ACHN (cell line): ENCODE measurements around the gene ADNP.

Experiments
- DNase-seq: peaks from one replicate; pipeline ENCODE4 v3.0.0-alpha.2; 2015
- in situ Hi-C: cut with HindIII; loops from 2 replicates; pipeline ENCODE4 v1.10.0; 2017; ENCODE audit warnings: low sequenced_read_pairs, low pct_ligation_motif_present, low pct_unique_long_range_greater_than_20kb

Gene ADNP

DNA sequence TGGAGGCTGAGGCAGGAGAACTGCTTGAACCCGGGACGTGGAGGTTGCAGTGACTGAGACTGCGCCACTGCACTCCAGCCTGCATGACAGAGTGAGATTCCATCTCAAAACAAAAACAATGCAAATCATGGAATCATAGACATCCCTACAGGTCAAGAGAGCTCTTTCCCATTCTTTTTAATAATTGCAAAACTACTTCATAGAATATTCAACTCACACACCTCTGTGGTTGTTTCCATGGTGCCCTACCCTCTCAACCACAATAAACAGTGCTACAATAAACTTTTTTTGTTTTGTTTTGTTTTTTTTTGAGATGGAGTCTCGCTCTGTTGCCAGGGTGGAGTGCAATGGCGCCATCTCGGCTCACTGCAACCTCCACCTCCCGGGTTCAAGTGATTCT lies 11.8 kb upstream of the ADNP start:
- in situ Hi-C loops = no loop called here

GRCh38 chr20:50933589-50933988 lies 2.4 kb upstream of the ADNP start:
- in situ Hi-C loops = no loop called here
- DNase-seq = no peak

More for the DNA sequence above, 11.8 kb upstream of the ADNP start:
- no peak for DNase-seq

DNA sequence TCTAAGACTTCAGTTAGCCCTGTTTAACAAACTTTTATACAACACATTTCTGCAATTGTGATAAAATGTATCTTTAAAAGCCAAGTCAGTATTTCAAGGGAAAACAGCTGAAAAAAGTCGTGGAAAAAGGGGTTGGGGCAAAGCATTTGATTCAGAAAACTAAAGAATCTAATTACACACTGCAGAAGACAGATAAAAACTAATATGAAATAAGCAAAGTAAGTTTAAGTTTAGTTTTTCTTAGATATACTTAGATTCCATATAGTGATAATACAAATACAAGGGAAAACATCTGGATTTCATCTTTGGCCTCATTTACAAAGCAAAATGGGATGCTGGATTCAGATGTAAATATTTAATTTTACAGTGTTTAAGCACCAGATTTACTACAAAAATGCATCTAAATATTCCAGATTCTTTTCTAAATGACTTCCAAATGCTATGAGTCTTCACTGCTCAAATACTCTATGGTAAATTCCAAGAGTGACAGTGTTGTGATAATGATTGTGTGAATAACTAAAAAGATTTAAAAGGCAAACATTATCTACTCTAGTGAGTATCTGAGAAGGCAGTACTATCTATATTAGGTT lies 1.5 kb upstream of the ADNP start:
- in situ Hi-C loops = no loop called here

DNA sequence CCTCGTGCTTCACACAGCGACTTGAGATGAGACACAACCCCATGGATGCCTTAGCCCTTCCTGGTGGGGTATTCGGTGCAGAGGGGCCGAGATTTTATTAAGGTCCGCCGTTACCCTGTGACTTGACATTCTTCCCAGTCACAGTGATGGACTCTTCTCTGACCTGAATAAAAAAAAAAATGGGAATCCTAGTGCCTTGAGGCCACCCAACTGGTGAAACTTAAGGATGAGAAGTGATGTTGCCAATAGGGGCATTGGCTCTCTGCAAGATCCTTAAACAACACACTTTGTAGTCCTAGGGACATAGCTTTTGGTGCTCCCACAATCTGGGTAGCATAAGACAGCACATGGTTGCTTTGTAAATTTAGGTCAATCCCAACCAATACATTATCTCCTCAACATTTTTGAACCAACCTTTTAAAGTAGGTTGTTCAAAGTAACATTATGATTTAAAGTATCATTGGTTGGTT lies 814 bp upstream of the ADNP start:
- DNase-seq = no peak

More for the DNA sequence above, 1.5 kb upstream of the ADNP start:
- no peak for DNase-seq

GRCh38 chr20:50930976-50931305 lies 296 bp downstream of the ADNP start:
- in situ Hi-C loops = no loop called here
- no peak for DNase-seq

More for the DNA sequence above, 814 bp upstream of the ADNP start:
- in situ Hi-C loops = no loop called here

DNA sequence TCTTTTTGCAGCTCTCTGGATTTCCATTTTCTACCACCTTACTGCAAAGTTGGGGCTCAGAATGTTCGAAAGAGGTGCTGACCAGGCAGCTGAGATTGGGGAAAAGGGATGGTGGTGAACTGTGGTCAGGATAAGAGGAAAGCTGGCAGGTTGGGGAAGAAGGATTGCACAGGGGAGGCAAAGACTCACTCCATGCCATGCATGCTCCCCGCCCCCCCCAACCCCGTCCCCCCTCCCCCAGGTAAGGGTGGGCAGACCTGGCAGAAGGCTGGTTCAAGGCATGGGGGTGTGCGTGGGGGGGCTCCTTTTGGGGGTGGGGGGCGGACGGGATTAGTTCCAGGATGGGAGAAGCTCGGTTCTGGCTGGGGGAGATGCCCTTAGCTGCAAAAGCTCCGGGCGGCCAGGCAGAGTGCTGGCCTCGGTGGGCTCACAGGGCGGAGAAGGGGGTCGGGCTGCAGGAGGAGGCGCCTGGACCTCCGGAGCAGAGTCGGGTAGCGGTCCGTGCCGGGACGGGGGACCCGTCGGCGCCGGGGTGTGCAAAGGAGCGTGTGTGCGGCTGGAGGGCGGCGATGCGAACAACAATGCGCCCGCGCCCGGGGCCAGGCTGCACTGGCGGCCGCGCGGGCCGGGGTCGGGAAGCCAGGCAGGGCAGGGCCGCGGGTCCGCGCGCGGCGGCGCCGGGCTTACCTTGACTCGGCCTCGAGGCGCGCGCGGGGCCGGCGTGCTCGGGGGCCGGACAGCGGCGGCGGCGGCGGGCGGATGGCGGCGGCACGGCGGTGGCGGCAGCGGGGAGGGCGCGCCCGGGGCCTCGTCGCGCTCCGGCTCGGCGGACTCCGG lies 880 bp downstream of the ADNP start:
- DNase-seq = peak; percentile 15
- in situ Hi-C loops = no loop called here

- in situ Hi-C loops = no loop called here
- peak; percentile 94 for DNase-seq
These were observed 1.7 kb downstream of the ADNP start for GRCh38 chr20:50929299-50930138.

DNA sequence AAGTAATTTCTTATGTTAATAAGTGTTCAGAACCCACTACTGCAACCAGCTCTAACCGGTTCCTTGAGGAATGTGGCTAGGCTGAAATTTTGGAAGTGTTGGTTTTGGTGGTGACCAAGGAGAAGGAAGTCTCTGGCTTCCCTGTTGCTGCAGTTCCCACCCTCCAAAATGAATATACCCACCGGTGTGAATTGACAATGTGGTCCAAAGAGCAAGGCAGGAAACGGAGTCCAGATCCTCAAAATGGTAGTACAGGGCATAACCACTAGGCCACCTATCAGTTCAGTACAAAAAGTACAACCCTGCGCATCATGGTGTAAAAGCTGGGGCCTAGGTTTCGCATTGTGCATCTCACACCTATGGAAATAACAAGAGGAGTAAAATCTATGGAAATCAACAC lies 2.8 kb downstream of the ADNP start:
- in situ Hi-C loops = no loop called here
- no peak for DNase-seq

GRCh38 chr20:50926530-50926929 lies 4.7 kb downstream of the ADNP start:
- DNase-seq = no peak
- in situ Hi-C loops = no loop called here

DNA sequence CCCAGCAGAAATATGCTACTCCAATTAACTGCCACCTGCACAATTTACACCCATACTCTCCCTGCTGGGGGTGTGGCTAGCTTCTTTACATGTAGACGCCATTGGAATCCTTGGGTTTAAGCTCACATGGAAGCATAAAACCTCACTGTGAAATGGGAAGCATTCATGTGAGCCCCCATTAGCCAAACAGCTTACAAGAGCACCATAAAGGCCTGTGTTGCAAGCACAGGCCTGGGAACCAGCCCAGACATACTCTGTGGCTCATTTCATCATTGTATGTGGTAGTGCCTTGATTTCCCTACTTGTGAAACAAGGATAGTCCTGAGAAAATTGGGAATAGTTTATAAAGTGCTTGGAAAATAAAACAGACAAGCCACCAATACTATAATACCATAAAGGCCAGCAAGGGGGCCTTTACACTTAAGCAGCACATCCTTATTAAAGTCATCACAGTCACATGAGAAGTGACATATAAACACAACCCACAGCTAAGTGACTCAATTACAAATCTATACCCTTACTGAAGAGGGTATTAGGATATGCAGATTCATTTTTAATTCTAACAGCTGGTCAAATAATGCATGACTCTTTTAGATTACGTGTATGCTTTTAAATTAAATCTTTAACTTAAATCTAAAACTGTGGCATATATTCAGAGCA lies 6.8 kb downstream of the ADNP start:
- no peak for DNase-seq
- in situ Hi-C loops = no loop called here

DNA sequence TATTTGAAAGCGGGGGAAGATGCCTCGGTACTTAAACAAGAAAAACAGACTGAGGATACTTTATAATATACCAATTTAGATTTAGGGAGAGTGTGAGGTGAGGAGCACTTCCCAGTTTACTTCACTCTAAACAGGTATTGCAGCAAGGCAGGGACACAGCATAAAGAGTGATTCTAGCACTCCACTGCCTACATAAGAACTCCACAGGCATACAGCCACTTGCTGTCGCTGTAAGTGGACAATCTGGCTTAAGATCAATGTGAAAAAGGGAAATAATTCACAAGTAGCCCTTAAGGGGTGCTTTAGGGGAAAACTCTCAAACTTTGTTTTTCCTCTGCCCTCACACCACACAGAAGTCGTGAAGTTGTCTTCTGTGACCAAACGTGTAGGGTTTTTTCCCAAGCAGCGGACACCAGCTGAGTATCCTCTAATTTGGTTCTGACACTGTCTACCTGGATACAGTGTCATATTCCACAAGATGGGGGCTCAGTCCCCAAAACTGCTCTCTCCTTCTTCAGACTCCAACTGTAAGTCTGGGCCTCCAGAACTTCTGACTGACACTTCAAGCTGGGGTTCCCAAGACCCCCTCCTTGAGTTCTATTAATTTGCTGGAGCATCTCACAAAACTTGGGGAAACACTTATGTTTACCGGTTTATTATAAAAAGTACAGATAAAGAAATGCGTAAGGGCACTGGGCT lies 9.3 kb downstream of the ADNP start:
- no peak for DNase-seq
- in situ Hi-C loops = no loop called here

DNA sequence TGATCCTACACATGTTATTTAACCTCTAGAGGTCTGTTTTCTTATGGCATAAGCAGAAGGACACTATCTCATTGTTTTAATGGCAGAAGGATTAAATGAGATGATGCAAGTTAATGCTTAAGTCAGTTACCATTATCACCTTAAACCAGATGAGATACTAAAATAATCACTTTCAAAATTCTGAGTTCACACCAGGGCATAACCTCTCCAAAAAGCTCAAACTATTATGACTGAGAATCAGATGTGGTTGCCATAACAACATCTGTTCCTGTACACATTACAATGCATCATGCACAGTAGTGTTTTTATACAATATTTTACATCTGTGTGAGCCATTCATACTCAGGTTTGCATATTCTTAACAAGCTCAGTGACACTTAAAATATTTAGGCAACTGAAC lies 10.2 kb downstream of the ADNP start:
- in situ Hi-C loops = no loop called here

DNA sequence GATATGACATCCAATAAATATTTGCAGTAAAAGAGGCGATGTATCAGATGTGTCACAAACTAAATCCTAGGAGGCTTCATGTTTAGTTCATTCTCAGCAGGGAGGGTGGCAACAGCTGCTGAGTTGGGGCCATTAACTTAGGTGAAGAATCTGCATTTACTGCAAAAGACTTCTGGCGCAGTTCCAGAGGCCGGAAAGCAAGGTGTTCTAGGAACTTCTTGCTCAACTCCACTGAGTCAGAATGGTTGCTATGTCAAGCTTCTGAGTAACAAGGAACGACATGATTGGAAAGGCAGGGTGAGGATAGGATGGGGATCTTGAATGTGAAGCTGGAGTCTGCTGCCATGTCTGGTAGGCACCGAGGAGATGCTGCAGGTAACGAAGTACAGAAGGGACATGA lies 11.7 kb downstream of the ADNP start:
- in situ Hi-C loops = no loop called here
- DNase-seq = no peak

More for the DNA sequence above, 10.2 kb downstream of the ADNP start:
- DNase-seq = no peak

GRCh38 chr20:50918403-50918802 lies 12.8 kb downstream of the ADNP start:
- in situ Hi-C loops = no loop called here

GRCh38 chr20:50916934-50917333 lies 14.3 kb downstream of the ADNP start:
- in situ Hi-C loops = no loop called here
- DNase-seq = no peak

More at GRCh38 chr20:50918403-50918802, 12.8 kb downstream of the ADNP start:
- no peak for DNase-seq

DNA sequence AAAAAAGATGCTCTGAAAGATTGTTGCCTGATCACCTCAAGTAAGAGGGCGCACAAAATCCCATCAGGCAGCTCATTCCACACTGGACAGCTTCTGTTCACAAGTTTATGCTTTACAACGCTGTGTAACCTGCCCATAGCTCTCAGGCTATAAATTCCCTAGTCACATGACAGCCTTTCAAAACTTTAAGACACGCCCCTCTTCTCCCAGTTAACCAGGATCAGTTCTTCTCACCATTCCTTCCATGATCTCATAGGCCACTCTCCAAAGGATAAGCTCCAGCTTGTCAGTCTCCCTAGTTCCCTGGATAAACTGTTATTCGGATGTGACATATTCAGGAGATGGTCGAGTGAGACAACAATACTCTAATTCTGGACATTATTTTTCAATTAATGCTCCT lies 15.0 kb downstream of the ADNP start:
- DNase-seq = peak; percentile 29
- in situ Hi-C loops = no loop called here

DNA sequence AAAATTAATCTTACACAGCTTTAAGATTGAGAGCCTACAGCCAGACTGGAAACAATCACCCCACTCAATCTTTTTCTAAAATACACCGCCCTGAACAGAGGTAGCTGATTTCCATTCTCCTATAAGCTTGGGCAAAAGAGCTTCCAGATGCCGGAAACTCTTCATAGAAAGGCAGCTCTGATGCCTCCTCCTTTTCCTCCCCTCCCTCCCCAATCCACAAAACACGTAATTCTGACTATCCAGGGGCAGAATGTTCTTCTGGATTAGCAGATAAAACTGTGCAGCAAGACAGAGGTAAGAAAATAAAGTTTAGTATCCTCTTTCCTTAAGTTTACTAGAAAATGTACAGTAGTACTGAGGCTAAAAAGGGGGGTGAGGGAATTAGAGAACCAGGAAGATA lies 15.8 kb downstream of the ADNP start:
- in situ Hi-C loops = no loop called here
- DNase-seq = no peak

- in situ Hi-C loops = no loop called here
These were observed 17.4 kb downstream of the ADNP start for GRCh38 chr20:50913690-50914375.

More at GRCh38 chr20:50913690-50914375, 17.4 kb downstream of the ADNP start:
- peak; percentile 14 for DNase-seq
